HG03175 (cell line): Measurements from ENCODE around the gene SLC9A3.

ENCODE experiments used
- ATAC-seq: cut with Tn5 transposase; IDR thresholded peaks from one replicate; pipeline ENCODE4 v1.9.1; 2021; ENCODE audit warnings: mild to moderate bottlenecking, moderate library complexity; ENCODE audit not compliant: unreplicated experiment

Gene SLC9A3

GRCh38 chr5:539469-540070 lies 15.3 kb upstream of the SLC9A3 start:
- ATAC-seq, result no peak

DNA sequence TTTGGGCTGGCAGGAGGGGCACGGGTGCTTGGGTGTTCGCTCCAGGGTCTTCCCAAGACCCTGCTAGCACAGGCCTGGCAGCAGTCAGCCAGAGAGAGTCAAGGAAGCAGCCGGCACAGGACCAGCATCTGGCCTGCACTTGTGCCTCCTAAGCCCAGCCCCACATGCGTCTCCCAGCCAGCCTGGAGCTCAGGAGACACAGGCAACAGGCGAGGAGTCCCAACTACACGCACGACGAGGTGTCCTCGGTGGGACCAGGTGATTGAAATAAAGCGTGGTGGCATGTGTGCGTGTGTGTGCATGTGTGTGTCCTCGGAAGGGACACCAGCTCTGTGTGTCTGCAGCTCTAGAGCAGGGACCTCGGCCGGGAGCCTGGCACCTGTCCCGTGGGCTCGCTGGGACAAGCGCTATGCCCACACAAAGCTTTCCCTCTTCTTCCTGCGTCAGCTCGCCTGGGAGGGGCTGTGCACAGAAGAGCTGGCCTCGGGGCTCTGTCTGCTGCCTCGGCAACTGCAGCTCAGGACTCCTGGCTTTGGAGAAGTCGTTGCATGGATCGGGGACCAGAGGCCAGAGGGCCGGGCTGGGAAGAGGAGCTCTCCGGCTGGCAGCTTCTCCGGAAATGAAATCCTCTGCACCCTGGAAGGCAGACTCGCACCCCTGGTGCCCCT lies 14.7 kb upstream of the SLC9A3 start:
- ATAC-seq, result no peak

DNA sequence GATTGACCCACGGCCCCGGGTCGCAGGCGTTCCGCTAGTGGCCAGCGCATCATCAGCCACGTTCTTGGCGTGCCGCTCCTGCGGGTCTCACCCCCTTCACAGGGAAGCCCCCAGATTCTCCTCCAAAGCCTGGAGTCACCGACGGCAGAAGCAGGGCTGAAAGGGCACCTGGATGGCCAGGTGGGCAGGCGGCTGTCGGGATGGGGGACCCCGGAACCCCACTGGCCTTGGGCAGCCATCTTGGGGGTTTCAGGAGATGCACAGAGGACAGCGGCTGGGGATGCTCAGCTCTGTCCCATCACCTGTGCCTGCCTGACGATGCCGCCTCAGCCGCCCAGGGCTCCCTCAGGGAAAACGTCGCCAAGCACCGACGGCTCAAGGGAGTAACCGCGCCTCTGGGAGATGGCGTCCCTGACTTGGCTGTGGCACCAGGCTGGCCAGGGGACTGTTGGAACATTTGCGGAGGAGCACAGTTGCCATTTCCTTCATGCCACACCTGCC lies 14.1 kb upstream of the SLC9A3 start:
- ATAC-seq, result no peak

GRCh38 chr5:537621-538071 lies 13.4 kb upstream of the SLC9A3 start:
- ATAC-seq, result no peak

DNA sequence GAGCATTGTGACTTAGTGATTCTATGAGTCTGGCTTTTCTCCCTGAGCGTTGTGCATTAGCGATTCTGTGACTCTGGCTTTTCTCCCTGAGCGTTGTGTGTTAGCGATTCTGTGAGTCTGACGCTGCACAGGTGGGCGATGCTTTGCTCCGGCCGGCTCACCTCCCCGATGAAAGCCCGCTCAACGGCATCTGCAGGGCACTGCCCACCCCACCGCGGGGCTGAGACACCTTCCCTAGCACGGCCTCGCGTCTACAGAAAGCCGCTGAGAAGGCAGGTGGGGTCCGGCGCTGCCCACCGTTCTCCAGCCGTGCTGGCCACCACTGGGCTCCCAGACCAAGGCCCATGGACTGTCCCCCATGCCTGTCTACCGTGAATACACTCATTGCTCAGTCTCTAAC lies 12.8 kb upstream of the SLC9A3 start:
- no peak for ATAC-seq

- ATAC-seq, result no peak
Measured at GRCh38 chr5:535846-536698, 11.8 kb upstream of the SLC9A3 start.

DNA sequence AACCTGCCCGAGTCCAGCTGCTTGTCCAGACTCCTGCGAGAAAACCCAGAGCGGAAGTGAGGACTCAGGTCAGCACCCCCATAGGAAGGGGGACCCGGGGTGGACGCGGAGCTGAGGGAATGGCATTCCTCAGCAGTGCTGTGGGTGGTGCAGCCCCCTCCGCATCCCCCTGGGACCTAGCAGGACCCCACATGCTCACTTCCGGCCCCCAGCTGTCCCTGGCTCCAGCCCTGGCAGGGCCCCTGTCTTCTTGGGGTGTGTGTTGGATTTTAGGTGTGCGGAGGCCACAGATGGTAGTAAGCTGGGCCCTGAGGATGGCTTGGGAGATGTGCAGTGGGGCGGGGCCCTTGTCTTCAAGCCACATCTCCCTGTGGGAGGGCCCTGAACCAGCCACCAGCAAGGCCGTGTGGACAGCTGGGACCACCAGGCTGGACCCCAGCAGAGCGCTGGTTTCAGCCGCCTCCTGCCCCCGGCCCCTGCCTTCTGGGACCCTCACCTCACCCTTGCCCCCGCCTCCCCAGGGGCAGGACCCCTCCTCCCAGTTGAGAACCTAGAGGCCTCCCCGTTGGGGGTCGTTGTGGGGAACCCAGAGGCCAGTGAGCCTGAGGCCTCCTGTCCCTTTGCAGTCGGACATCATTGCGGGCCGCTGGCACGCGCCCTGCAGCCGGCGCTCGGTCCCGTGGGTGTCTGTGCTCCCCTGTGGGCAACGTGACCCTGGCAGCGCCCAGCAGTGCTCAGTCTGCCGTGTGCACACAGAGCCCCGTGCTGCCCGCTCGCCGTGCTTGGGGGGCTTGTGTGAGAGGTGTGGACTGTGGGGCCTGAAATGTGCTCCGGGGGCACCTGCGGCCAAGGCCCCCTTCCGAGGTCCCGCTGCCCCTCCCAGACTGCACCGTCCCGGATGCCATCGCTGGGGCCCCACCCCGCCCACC lies 10.8 kb upstream of the SLC9A3 start:
- no peak for ATAC-seq

- ATAC-seq, result no peak
Measured at GRCh38 chr5:533955-534742, 9.9 kb upstream of the SLC9A3 start.

DNA sequence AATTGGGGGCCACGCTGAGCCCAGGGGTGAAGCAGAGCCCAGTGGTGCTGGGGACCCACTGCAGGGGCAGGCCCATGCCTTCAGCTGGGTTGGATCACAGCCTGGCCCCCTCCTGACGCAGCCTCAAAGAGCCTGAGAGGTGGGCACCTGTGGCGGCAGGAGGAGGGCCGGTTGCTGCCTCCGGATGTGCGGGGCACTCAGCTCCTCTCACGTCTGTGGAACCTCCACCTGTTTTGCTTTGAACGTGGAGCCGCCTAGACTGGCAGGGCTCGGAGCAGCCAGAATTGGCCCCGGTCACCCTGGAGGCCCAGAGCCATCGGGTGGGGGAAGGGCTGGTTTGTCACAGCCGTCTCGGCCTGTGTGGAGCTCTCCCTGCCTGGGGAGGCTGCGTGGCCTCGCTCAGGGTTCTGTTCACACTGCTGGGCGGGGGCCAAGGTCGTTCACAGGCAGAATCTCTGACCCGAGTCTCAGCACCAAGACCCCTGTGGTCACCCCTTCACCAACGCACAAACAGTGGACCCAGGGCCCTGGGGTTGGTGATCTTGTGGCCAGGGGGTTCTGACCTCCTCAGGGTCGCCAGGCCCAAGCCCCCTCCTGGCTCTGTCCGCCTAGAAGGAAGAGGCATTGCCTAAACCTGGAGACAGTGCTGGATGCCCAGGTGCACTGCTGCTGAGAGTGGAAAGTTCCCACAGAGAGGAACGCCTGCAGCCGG lies 9.2 kb upstream of the SLC9A3 start:
- ATAC-seq, result no peak

GRCh38 chr5:532521-533242 lies 8.4 kb upstream of the SLC9A3 start:
- no peak for ATAC-seq

DNA sequence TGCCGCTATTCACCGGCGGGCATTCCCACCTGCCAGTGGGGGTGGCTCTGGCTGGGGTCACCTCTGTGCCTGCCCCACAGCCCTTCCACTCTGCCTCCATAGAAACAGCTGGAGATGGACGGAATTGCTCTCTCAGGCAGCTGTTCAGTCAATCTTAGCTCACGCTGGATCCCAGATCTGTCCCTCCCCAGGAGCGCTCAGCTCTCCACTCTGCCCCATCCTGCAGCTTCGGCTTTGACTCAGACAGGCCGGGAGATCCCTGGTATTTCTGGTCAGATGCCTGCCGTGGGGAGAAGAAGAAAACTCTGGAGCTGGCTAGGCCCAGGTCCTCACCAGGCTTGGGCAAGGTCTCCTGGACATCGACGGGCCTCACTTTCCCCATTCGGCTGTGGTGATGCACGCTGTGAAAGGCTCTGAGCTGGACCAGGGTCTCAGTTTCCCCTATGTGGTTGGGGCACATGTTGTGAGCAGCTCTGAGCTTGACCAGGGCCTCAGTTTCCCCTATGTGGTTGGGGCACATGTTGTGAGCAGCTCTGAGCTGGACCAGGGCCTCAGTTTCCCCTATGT lies 7.6 kb upstream of the SLC9A3 start:
- no peak for ATAC-seq

GRCh38 chr5:531101-531748 lies 7.0 kb upstream of the SLC9A3 start:
- ATAC-seq, result no peak

DNA sequence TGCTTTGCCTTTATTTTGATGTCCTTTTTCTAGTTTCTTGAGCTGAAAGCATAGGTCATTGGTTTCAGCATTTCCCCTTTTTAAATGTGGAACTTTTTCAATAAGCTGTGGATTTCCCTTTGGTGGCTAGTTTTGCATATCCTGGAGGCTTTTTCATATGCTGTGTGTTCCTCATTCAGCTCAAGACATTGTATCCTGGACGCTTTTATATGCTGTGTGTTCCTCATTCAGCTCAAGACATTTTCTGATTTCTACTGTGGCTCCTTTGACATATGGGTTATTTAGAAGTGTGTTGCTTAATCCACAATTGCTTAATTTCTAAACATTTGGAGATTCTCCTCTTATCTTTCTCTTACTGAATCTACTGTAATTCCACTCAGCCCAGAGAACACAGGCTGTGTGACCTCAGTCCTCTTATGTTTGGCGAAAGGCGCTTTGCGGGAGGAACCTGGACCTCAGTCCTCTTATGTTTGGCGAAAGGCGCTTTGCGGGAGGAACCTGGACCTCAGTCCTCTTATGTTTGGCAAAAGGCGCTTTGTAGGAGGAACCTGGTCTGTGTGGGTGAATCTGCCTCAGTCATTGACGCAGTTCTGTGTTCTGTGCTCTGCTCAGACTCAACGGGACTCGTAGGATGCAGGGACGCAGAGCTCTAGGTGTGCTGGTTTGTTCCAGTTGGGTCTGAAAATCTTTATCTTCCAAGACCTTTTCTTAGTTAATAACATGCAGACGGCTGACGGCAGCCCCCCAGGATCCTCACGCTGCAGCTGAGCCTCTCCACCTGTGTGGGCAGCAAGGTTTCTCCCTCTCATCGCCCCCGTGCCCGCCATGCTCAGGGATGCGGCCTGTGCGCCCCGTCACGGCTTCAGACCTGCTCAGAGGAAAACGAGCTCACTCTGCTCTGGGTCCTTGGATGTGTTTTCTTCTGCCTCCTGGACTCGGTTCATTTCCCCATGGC lies 6.0 kb upstream of the SLC9A3 start:
- ATAC-seq, result no peak

DNA sequence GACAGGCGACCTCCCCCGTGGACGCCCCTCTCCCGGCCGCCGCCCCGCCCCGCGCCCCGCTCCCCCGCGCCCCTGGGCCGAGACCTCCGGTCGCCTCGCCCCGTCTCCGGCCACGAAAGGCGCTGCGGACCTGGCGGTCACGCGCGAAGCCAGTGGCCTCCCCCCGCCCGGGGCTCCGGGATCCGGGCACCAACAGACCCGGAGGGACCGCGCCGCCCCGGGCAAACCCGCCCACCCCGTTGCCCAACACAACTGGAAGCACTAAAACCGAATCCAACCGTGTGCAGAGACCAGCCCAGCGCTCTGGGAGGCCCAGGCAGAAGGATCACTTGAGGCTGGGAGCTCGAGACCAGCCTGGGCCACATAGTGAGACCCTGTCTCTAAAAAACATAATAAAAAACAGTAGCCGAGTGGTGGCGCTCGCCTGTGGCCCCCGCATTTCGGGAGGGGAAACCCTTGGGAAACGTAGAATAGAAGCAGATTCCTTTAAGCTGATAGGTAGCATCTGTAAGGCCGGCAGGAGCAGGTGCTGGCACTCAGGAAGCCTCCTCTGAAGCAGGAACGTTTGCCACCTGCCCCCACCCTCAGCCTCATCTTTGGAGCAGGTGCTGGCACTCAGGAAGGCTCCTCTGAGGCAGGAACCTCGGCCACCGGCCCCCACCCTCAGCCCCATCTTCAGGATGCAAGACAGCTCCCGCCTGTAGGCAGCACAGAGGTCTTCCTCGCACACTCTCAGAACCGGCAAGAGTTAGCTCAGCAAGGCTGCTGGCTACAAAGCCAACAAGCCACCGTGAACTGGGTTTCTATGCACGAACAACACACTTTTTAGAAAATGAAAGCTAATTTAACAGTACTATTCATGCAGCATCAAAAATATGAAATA lies 4.6 kb upstream of the SLC9A3 start:
- ATAC-seq, result no peak
